GM18873 (cell line): Measurements from ENCODE around the gene AP1M2.
"Not testable (repeated sequence)": the region's sequence is repeated elsewhere in the genome, so short reads cannot be mapped to it uniquely, and the experiment has no call there.

ENCODE experiments used
- ATAC-seq: cut with Tn5 transposase; IDR thresholded peaks from one replicate; pipeline ENCODE4 v1.9.1; 2021; ENCODE audit warnings: mild to moderate bottlenecking, moderate library complexity, moderate number of reproducible peaks; ENCODE audit not compliant: unreplicated experiment, low FRiP score

The AP1M2 gene

GRCh38 chr19:10543420-10544241 is 43.5 kb downstream of the AP1M2 start, which contains the start of gene ATG4D:
ATG4D (plus strand) TSS chr19:10543904; CDS start chr19:10544091, 187 bp downstream.
- ATAC-seq = no peak

- no peak for ATAC-seq
These were observed 44.1 kb downstream of the AP1M2 start for GRCh38 chr19:10543059-10543419.

- ATAC-seq = not testable (repeated sequence)
These were observed 48.1 kb downstream of the AP1M2 start for GRCh38 chr19:10539016-10539415.

- ATAC-seq = no peak
These were observed 48.7 kb downstream of the AP1M2 start for GRCh38 chr19:10538204-10538983.

GRCh38 chr19:10537668-10538067 is 49.4 kb downstream of the AP1M2 start:
- ATAC-seq = no peak

- ATAC-seq = no peak
These were observed 51.5 kb downstream of the AP1M2 start for GRCh38 chr19:10535613-10536012.

GRCh38 chr19:10533646-10534386 is 53.3 kb downstream of the AP1M2 start:
- ATAC-seq = no peak

GRCh38 chr19:10532457-10532856 is 54.7 kb downstream of the AP1M2 start:
- no peak for ATAC-seq

GRCh38 chr19:10526887-10527286 is 60.2 kb downstream of the AP1M2 start:
- ATAC-seq = not testable (repeated sequence)

GRCh38 chr19:10525636-10526035 is 61.5 kb downstream of the AP1M2 start:
- no peak for ATAC-seq

- no peak for ATAC-seq
These were observed 63.9 kb downstream of the AP1M2 start for GRCh38 chr19:10523135-10523636.
